HG03354 (cell line): ENCODE results near the gene C2CD5.
A peak's percentile ranks its signal among the peaks of the same experiment; 100 is the strongest.
"Not testable (repeated sequence)": the region's sequence is repeated elsewhere in the genome, so short reads cannot be mapped to it uniquely, and the experiment has no call there.

Experiments
- ATAC-seq: cut with Tn5 transposase; IDR thresholded peaks from one replicate; pipeline ENCODE4 v1.9.1; 2021; ENCODE audit warnings: mild to moderate bottlenecking; ENCODE audit not compliant: unreplicated experiment, poor library complexity, severe bottlenecking

The C2CD5 gene

DNA sequence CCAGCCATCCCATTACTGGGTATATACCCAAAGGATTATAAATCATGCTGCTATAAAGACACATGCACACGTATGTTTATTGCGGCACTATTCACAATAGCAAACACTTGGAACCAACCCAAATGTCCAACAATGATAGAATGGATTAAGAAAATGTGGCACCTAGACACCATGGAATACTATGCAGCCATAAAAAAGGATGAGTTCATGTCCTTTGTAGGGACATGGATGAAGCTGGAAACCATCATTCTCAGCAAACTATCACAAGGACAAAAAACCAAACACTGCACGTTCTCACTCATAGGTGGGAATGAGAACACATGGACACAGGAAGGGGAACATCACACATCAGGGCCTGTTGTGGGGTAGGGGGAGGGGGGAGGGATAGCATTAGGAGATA is 56.7 kb downstream of the C2CD5 start:
- not testable (repeated sequence) for ATAC-seq

GRCh38 chr12:22481547-22482104 is 62.7 kb downstream of the C2CD5 start:
- no peak for ATAC-seq

DNA sequence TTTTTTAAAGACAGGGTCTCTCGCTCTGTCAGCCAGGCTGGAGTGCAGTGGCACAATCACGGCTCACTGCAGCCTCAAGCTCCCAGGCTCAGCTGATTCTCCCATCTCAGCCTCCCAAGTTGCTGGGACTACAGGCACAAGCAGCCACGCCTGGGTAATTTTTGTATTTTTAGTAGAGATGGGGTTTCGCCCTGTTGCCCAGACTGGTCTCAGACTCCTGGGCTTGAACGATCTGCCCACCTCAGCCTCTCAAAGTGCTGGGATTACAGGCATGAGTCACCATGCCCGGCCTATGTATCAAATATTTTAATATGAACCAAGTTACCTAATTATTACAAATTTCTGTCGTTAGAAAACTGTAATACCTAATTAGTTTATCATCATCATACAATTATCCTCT is 63.5 kb downstream of the C2CD5 start:
- not testable (repeated sequence) for ATAC-seq

GRCh38 chr12:22480016-22480415 is 64.3 kb downstream of the C2CD5 start:
- ATAC-seq: peak; percentile 43

DNA sequence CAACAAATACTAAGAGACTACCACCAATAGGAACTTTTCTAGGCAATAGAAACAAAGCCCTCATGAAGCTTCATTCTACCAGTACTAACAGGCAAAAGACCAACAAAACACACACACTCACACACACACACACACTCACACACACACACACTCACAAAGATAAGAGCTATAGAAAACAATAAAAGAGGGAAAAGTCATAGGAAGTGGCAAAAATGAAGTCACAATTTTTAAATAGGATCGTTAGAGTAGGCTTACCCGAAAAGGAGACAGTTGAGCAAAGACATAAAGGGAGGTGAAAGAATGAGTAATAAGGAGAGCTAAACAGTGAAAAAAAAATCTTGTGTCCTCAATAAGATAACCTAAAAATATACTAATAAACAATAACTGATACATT is 66.5 kb downstream of the C2CD5 start:
- ATAC-seq: no peak

GRCh38 chr12:22477166-22477893 is 67.0 kb downstream of the C2CD5 start:
- ATAC-seq: no peak

- ATAC-seq: no peak
These were observed 68.2 kb downstream of the C2CD5 start for GRCh38 chr12:22476133-22476532.

- ATAC-seq: no peak
These were observed 69.2 kb downstream of the C2CD5 start for GRCh38 chr12:22474970-22475720.

GRCh38 chr12:22473212-22473611 is 71.1 kb downstream of the C2CD5 start:
- ATAC-seq: no peak

DNA sequence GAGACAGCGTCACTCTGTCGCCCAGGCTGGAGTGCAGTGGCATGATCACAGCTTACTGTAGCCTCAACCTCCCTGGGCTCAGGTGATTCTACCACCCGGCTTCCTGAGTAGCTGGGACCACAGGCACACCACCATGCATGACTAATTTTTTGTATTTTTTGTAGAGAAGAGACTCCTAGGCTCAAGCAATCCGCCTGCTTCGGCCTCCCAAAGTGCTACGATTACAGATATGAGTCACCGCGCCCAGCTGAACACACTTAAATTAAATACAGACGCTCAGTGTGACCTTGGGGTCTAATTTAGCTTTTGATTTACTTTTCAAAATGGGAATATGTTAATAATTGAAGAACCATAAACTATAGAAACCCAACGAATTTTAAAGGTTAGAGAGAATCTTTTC is 77.2 kb downstream of the C2CD5 start:
- no peak for ATAC-seq

DNA sequence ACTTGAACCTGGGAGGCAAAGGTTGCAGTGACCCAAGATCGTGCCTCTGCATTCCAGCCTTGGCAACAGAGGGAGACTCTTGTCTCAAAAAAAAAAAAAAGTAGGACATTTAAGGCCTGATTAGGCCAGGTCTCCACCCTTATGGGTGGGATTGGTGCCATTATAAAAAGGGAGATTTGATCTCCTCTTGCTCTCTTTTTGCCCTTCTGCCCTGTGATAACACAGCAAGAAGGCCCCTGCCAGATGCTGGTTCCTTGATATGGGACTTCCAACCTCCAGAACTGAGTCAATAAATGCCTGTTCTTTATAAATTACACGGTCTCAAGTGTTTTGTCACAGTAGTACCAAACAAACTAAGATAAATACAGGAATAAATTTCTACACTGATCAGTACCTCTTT is 81.0 kb downstream of the C2CD5 start:
- ATAC-seq: no peak

DNA sequence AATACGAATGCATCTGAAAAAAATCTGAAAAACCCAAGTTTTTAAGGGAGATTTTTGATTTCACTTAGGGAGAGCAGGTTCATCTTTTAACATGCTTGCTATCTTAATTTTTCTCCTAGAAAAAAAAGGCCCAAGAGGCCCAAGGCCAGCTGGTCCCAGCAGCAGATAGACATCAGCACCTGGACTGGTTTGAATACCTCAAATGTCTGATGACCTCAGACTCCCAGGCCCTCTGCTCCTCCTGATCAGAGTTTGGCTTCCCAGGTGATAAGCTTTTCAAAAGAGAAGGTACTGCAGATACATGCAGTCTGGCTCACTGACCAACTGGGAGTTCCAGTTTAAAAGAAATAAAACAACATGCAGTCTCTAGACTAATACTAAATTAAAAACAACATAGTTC is 82.6 kb downstream of the C2CD5 start:
- no peak for ATAC-seq

DNA sequence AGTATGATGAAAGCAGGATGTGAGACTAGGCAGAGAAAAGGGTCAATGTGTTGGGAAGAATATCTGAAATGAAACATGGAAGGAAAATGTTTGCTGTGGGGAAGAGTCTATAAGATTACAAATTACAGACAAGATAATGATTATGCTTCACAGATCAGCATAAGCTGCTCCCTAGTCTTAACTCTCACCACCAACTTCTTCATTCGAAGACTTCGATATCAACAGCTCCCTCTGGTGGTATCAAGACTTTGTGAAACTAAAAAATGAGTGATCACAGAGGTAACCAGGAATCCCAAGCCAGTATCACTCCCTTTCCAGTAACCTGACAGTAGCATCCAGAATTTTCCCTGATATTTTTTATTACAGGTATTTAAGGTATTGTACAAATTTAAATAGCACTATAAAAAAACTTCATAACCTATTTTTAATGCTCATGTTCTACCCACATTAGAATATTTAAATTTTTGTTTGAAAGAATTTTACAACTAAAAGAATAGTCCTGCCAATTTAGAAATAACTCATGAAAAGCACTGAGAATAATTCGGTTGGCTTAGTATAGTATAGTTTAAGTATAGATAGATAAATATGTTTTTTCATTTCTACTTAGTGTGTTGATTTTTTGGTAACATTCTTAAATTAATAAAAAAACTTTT is 84.4 kb downstream of the C2CD5 start:
- ATAC-seq: peak; percentile 67

DNA sequence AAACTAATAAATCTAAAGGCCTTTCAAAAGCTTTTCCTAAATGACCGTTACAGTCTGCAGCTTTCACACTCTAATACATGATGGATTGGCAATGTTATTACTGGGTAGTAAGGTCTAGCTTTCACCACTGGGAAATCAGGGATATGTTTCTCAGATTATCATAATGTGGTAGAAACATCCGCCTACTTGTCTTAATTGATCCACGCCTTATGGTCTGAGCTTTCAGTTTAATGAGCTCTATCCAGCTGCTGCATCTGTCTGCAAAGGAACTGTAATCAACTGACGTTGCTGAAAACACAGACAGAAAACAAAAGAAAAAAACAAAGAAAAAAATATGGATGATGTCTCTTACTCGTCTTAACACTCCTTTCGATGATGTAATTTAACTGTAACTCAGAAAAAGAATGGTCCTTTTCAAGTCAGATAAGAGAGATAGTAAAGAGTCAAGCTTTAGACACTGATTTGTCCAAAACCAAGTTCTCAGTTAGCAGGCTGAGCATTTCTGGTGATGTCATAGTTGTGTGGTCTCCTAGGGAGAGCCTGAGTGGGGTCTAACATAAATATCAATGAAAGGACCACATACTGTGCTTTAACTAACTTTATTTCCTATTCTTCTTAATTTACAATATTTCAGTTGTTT is 85.9 kb downstream of the C2CD5 start:
- no peak for ATAC-seq

- no peak for ATAC-seq
These were observed 87.3 kb downstream of the C2CD5 start for GRCh38 chr12:22457085-22457484.

DNA sequence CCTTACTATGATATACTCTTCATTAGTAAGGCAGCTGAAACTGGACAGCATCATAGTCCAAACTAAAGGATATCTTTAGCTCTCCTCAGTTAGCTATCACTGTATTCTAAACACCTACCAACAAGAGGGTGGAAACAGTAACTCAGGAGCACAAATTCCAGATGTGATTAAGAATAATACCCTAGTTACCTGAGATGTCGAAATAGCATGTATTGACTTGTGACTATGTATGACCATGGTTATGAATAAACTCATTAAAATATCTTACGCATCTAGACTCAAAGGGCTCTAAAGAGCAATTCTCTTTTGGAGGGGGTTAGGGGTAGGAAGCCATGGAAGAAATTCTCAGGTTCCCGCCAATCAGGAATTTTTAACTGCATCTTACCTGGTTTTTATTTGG is 90.8 kb downstream of the C2CD5 start:
- no peak for ATAC-seq

GRCh38 chr12:22447223-22447622 is 97.1 kb downstream of the C2CD5 start:
- ATAC-seq: no peak

DNA sequence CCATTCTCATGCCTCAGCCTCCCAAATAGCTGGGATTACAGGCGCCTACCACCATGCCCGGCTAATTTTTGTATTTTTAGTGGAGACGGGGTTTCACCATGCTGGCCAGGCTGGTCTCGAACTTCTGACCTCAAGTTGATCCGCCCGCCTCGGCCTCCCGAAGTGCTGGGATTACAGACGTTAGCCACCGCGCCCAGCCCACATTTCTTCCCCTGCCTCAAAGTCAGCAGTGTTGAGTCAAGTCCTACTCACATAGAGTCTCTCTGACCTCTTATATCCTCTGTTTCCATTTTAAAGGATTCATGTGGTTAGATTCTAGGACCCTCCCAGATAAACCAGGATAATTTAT is 100.1 kb downstream of the C2CD5 start:
- not testable (repeated sequence) for ATAC-seq

DNA sequence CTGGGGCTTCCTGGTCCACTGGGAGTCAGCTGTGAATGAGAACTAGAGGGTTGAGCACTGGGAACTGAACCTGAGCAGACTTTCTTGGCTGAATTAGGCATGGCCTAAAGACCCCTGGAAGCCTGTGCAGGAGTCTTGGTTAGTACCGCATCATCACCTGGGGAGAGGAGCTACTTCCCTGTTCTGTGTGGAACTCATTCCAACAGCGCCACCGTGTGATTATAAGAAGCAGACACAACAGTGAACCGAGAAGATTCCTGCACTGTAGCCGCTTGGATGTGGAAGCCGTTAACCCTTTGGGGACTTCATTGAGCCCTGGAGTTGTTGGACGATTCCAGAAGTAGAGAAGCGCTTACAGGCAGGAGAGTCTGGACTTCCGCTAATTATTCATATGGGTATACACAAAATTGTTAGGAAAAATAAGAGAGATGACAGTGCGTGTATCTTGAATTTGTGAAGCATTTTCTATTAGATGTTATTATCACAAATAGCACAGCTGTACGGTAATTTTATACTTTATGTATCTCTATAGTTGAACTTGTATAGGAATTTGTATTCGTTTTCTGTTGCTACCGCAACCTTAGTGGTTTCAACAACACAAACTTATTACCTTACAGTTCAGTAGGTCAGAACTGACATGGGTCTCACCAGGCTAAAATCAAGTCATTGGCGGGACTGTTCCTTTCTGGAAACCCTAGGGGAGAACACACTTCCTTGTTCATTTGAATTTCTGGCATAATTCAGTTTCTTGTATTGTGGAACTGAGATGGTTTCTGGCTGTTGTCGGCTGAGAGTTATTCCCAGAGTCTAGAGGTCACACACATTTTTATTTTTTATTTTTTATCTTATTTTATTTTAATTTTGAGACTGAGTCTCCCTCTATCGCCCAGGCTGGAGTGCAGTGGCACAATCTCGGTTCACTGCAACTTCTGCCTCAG is 100.7 kb downstream of the C2CD5 start:
- ATAC-seq: peak; percentile 100
